Retinal pigment epithelial cell (primary cell): Measurements from ENCODE around the gene CACNA1B.

Experiments
- DNase-seq: peaks from one replicate; pipeline ENCODE4 v3.0.0-alpha.2; 2010; ENCODE audit warnings: low read depth
- H3K4me3 ChIP-seq: 2 replicates; pipeline ENCODE4 v1.5.1; 2011; ENCODE audit warnings: mild to moderate bottlenecking, low read length, control low read depth, moderate library complexity
- CTCF ChIP-seq: conservative IDR thresholded peaks from 2 replicates; pipeline ENCODE4 v1.5.1; 2011; ENCODE audit warnings: low read depth, low read length, control low read depth, inconsistent platforms

The CACNA1B gene

GRCh38 chr9:138067613-138068367 is 190.2 kb downstream of the CACNA1B start:
- H3K4me3 ChIP-seq: no peak overlapping the region
- no peak for DNase-seq
- TF ChIP-seq CTCF: no peak

- TF ChIP-seq CTCF: no peak
- no peak overlapping the region for H3K4me3 ChIP-seq
- DNase-seq: no peak
These were observed 191.0 kb downstream of the CACNA1B start for GRCh38 chr9:138068601-138069035.

DNA sequence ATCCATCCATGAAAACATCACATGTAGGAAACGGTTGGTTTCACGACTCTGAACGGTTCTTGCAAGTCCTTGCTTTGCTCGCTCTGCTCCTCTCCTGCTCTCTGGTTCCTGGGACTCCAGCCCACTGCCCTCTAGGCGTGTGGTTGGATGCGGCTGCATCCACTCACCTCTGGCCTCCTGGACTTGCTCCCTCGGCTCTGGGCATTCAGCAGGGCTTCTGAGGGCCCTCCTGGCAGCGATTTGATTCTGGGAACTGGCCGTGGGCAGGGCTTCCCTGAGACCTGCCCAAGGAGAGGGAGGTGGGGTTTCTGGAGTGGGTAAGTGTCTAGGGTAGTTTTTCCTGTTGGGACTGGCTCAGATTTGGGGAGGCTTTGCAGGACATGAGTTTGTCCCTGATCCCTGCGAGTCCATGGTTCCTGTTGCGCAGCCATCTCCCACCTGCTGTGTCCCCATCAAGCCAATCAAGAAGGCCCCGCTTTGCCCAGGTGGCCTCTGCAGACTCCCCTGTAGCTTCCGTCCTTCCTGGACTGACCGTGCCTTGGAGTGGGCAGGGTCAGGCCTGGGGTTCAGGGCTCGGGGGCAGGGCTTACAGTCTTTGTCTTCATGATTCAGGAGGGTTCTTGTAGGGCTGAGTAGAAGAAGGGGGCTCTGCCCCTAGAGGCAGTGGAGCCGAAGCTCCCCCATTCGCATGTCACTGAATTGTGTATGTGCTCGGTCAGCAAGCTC is 192.3 kb downstream of the CACNA1B start:
- no peak for TF ChIP-seq CTCF
- DNase-seq: no peak
- H3K4me3 ChIP-seq: no peak overlapping the region

DNA sequence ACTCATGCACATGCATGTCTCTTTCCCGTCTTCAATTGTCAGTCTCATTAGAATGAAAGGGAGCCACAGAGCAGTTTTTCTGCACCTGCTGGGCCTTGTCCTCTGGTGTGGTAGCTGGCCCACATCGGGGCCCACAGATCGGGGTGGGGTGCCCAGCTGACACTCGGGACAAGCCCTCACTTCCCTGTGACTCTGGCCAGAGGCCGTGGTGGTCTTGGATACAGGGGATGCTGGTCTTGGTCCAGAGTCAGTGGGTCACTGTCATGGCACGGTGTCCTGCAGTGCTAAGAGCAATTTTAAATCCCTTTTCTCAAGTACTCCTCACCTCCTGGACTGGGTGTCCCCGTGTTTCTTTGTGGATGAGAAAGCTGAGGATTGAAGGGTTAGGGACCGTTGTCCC is 193.2 kb downstream of the CACNA1B start:
- no peak for TF ChIP-seq CTCF
- H3K4me3 ChIP-seq: no peak overlapping the region
- DNase-seq: no peak

GRCh38 chr9:138071292-138071691 is 193.7 kb downstream of the CACNA1B start:
- TF ChIP-seq CTCF: no peak
- no peak overlapping the region for H3K4me3 ChIP-seq
- no peak for DNase-seq

DNA sequence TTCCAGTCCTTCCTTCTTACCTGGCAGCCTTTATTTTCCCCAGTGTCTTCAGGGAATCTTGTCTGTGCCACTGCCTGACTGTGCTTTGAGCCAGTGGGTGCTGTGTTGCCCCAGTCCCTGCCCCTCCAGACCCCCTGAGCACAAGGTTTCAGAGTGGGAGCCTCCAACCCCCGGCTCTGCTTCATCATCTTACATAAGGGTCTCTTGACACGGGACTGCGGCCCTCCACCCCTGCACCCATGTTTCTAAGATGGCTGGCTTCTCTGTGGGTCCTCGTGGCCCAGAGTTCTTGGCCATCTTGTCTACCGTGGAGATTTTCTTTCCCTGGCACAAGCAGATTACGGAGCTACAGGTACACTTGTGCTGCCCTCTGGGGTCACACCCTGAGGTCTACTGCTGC is 194.1 kb downstream of the CACNA1B start:
- no peak for TF ChIP-seq CTCF
- no peak for DNase-seq

More for the DNA sequence above, 194.1 kb downstream of the CACNA1B start:
- H3K4me3 ChIP-seq: no peak overlapping the region
